IMR-90 (cell line): ENCODE data around the gene LMLN.

ENCODE experiments used
- CEBPB ChIP-seq: IDR thresholded peaks from 2 replicates; pipeline ENCODE4 v1.6.1; 2012; ENCODE audit warnings: low read depth, low read length, improper control_type of control experiment
- CTCF ChIP-seq: conservative IDR thresholded peaks from 2 replicates; pipeline ENCODE4 v1.5.1; 2012; ENCODE audit warnings: mild to moderate bottlenecking, low read depth, low read length, improper control_type of control experiment
- RCOR1 ChIP-seq: IDR thresholded peaks from 2 replicates; pipeline ENCODE4 v1.6.1; 2012; ENCODE audit warnings: mild to moderate bottlenecking, low read length, improper control_type of control experiment; ENCODE audit not compliant: insufficient replicate concordance

GRCh38 chr3:198092276-198092675 lies 132.3 kb downstream of the LMLN start:
- TF ChIP-seq CEBPB (no peak), CTCF (no peak), RCOR1 (no peak)
